ENCODE data around the gene MLPH. TPM values are rescaled to one million over a fixed set of nuclear protein-coding genes. Genes with fewer than 3 reads are reported as not detected.

The MLPH gene
- total and polyA plus RNA-seq, 2 of the 4 experiments (the other 2 are of a cell fraction) = 13.8 to 21.6 TPM

GRCh38 chr2:237490009-237490711, 3.1 kb downstream of the MLPH start:
- Histone ChIP-seq H2BK120ac (ENCODE audit: low read depth, low read length) (0 out of 2 replicates have a peak overlapping the region, but pooled peaks have one; percentile 27), H3K4me3 (ENCODE audit: insufficient read depth, low read depth, low read length) (no peak overlapping the region), H3K4me1 (ENCODE audit: control insufficient read depth, insufficient read depth, low read length) (peaks cover 11% of the 10 kb centered on the region), H3K27me3 (ENCODE audit: control insufficient read depth, insufficient read depth, low read length) (no peaks in the 10 kb centered on the region), H4K20me1 (ENCODE audit: insufficient read depth, low read length) (no peaks in the 10 kb centered on the region), H3K27ac (ENCODE audit: insufficient read depth, low read length) (no peak overlapping the region), H3K18ac (ENCODE audit: low read depth, low read length) (no peak overlapping the region), H2BK15ac (ENCODE audit: low read depth, low read length) (no peak overlapping the region), H3K36me3 (ENCODE audit: control insufficient read depth, insufficient read depth, low read length) (peaks cover 12% of the 10 kb centered on the region), H3K4me2 (ENCODE audit: low read depth, low read length) (no peak overlapping the region), H3K4ac (ENCODE audit: low read depth, low read length) (no peak overlapping the region), H3K9ac (ENCODE audit: low read depth, low read length) (no peak overlapping the region), H2BK20ac (ENCODE audit: low read depth, low read length) (no peak overlapping the region), H3K79me1 (ENCODE audit: low read depth in 1 of 2, low read length in 2 of 2) (peaks cover 18 to 74% of the 10 kb centered on the region in 2 experiments; a peak in 3 of 4 replicates), H2AFZ (replicated peaks; ENCODE audit: low read length, poor library complexity) (no peak overlapping the region), H2AK5ac (ENCODE audit: low read depth, low read length) (no peak overlapping the region; the same call in 1 of the 2 replicates), H4K8ac (ENCODE audit: low read depth in 2 of 2, low read length in 2 of 2) (no peak overlapping the region), H2AK9ac (replicated peaks; ENCODE audit: low read depth, low read length, poor library complexity) (no peak overlapping the region), H4K5ac (ENCODE audit: low read depth, low read length) (no peak overlapping the region), H2BK5ac (ENCODE audit: low read depth, low read length, poor library complexity, severe bottlenecking) (no peak overlapping the region), H4K91ac (ENCODE audit: insufficient read depth, low read depth, low read length) (no peak overlapping the region), H3K14ac (replicated peaks; ENCODE audit: low read depth, low read length) (no peak overlapping the region), H3K56ac (ENCODE audit: extremely low read depth, insufficient read depth, low read length) (no peak overlapping the region), H3K9me3 (ENCODE audit: control insufficient read depth, insufficient read depth, low read length) (peaks cover 9% of the 10 kb centered on the region), H3K9me1 (ENCODE audit: insufficient read depth, low read length) (peaks cover 3% of the 10 kb centered on the region), H3K23ac (ENCODE audit: low read depth, low read length) (no peak overlapping the region)
- intact Hi-C loops (cut with micrococcal nuclease) = no loop called here
- ChIA-PET POLR2A (ENCODE audit: unreplicated experiment) (interaction anchor here (0.6 kb wide), 1 partner anchor 163 kb away, joined by 3 read pairs; no protein-coding TSS in a partner anchor), CTCF (interaction anchor here (1.0 to 1.1 kb wide), 2 partner anchors 15 to 23 kb away, joined by 3 read pairs; no protein-coding TSS in a partner anchor)
- no peak for TF ChIP-seq CEBPB (IDR thresholded peaks at IDR 0.05; ENCODE audit: low read depth, low read length)
- no peak for TF ChIP-seq MXI1 (IDR thresholded peaks at IDR 0.05; ENCODE audit: borderline replicate concordance, low read depth, low read length)
- no peak for TF ChIP-seq USF2 (IDR thresholded peaks at IDR 0.05; ENCODE audit: low read depth, low read length)
- DNase-seq (no peak), ATAC-seq (ENCODE audit: low read depth) (no peak)
- WGBS, 2 experiments (ENCODE audit: extremely low coverage in 2 of 2, insufficient read length in 1 of 2) = no CpG with 5 or more reads among the region's 8 CpGs
- dilution Hi-C loops (cut with HindIII; ENCODE audit: low sequenced_read_pairs, unreplicated experiment) = no loop called here
- no TSS peak for BruUV-seq (replicated peaks)
- in situ Hi-C loops (cut with MboI; ENCODE audit: low sequenced_read_pairs) = no loop called here

All from IMR-90 (cell line).